IMR-90 (cell line): ENCODE data around the gene TBC1D30. TPM values are rescaled to one million over a fixed set of nuclear protein-coding genes. Genes with fewer than 3 reads are reported as not detected.

ENCODE experiments used
- ATAC-seq: fragments of 200-7000 bp; cut with Tn5 transposase; 2 replicates; pipeline ENCODE4 v1.9.1; 2020; ENCODE audit warnings: low read depth, mild to moderate bottlenecking, moderate library complexity
- BruUV-seq: library from RNA; stranded (reverse); fragments of 400-500 nt; replicated peaks from 2 replicates; lab custom pipeline; 2021; lab: Mats Ljungman, UMichigan
- CTCF ChIA-PET: fragments of 300-600 bp; formaldehyde crosslinking; extraction: SDS; loops from one replicate; lab custom pipeline; 2021; ENCODE audit warnings: antibody characterized with exemption; lab: Yijun Ruan, JAX
- POLR2A ChIA-PET: fragments of 300-600 bp; sonication (Branson Sonifier 250); formaldehyde crosslinking; loops from one replicate; lab custom pipeline; 2022; ENCODE audit warnings: antibody characterized with exemption; ENCODE audit not compliant: unreplicated experiment; lab: Charles Lee
- DNase-seq: peaks from one replicate; pipeline ENCODE4 v3.0.0; 2013
- H2AFZ ChIP-seq: replicated peaks from 2 replicates; pipeline ENCODE3; 2013; ENCODE audit warnings: low read length, mild to moderate bottlenecking; ENCODE audit not compliant: poor library complexity
- H2AK5ac ChIP-seq: 2 replicates; pipeline ENCODE4 v1.6.1; 2013; ENCODE audit warnings: low read depth, low read length, inconsistent platforms
- H2AK9ac ChIP-seq: replicated peaks from 2 replicates; pipeline ENCODE3; 2013; ENCODE audit warnings: mild to moderate bottlenecking, low read depth, low read length, moderate library complexity; ENCODE audit not compliant: poor library complexity
- H2BK120ac ChIP-seq: 2 replicates; pipeline ENCODE4 v1.6.1; 2013; ENCODE audit warnings: low read depth, low read length, inconsistent platforms
- H2BK15ac ChIP-seq: 3 replicates; pipeline ENCODE4 v1.6.1; 2013; ENCODE audit warnings: low read depth, low read length, inconsistent platforms
- H2BK20ac ChIP-seq: 2 replicates; pipeline ENCODE4 v1.6.1; 2013; ENCODE audit warnings: low read depth, mild to moderate bottlenecking, inconsistent platforms, low read length, moderate library complexity
- H2BK5ac ChIP-seq: 2 replicates; pipeline ENCODE4 v1.6.1; 2013; ENCODE audit warnings: mild to moderate bottlenecking, low read depth, low read length, inconsistent platforms; ENCODE audit not compliant: poor library complexity, severe bottlenecking
- H3K14ac ChIP-seq: replicated peaks from 2 replicates; pipeline ENCODE4 v1.6.1; 2013; ENCODE audit warnings: low read depth, low read length, inconsistent platforms
- H3K18ac ChIP-seq: 2 replicates; pipeline ENCODE4 v1.6.1; 2013; ENCODE audit warnings: low read depth, low read length, control low read depth
- H3K23ac ChIP-seq: 2 replicates; pipeline ENCODE4 v1.6.1; 2013; ENCODE audit warnings: low read depth, low read length, inconsistent platforms
- H3K27ac ChIP-seq: 2 replicates; pipeline ENCODE4 v1.5.1; 2013; ENCODE audit warnings: mild to moderate bottlenecking, control low read depth, low read length; ENCODE audit not compliant: insufficient read depth
- H3K27me3 ChIP-seq: 2 replicates; pipeline ENCODE4 v1.6.1; 2013; ENCODE audit warnings: low read length; ENCODE audit not compliant: control insufficient read depth, insufficient read depth
- H3K36me3 ChIP-seq: 2 replicates; pipeline ENCODE4 v1.6.1; 2013; ENCODE audit warnings: low read length, mixed read lengths; ENCODE audit not compliant: control insufficient read depth, insufficient read depth
- H3K4ac ChIP-seq: 2 replicates; pipeline ENCODE4 v1.6.1; 2013; ENCODE audit warnings: low read depth, low read length, inconsistent platforms
- H3K4me1 ChIP-seq: 2 replicates; pipeline ENCODE4 v1.6.1; 2013; ENCODE audit warnings: low read length, mixed read lengths; ENCODE audit not compliant: control insufficient read depth, insufficient read depth
- H3K4me2 ChIP-seq: 2 replicates; pipeline ENCODE4 v1.6.1; 2013; ENCODE audit warnings: low read depth, mild to moderate bottlenecking, control low read depth, low read length, moderate library complexity
- H3K4me3 ChIP-seq: 2 replicates; pipeline ENCODE4 v1.5.1; 2013; ENCODE audit warnings: low read depth, mild to moderate bottlenecking, control low read depth, low read length, moderate library complexity; ENCODE audit not compliant: insufficient read depth
- H3K56ac ChIP-seq: 2 replicates; pipeline ENCODE4 v1.6.1; 2013; ENCODE audit warnings: low read length, inconsistent platforms; ENCODE audit not compliant: insufficient read depth; ENCODE audit errors: extremely low read depth
- H3K79me1 ChIP-seq, 2 experiments: 2 replicates each; pipeline ENCODE4 v1.6.1; 2013; ENCODE audit warnings: low read length in 2 of 2, inconsistent platforms in 1 of 2, low read depth in 1 of 2
- H3K9ac ChIP-seq: 2 replicates; pipeline ENCODE4 v1.6.1; 2013; ENCODE audit warnings: low read depth, low read length, control low read depth
- H3K9me1 ChIP-seq: 2 replicates; pipeline ENCODE4 v1.6.1; 2013; ENCODE audit warnings: low read length, inconsistent platforms; ENCODE audit not compliant: insufficient read depth
- H3K9me3 ChIP-seq: 2 replicates; pipeline ENCODE4 v1.6.1; 2013; ENCODE audit warnings: low read length; ENCODE audit not compliant: control insufficient read depth, insufficient read depth
- H4K20me1 ChIP-seq: 2 replicates; pipeline ENCODE4 v1.6.1; 2013; ENCODE audit warnings: low read length, inconsistent platforms; ENCODE audit not compliant: insufficient read depth
- H4K5ac ChIP-seq: 2 replicates; pipeline ENCODE4 v1.6.1; 2013; ENCODE audit warnings: mild to moderate bottlenecking, low read depth, low read length, control low read depth
- H4K8ac ChIP-seq, 2 experiments: 2 replicates each; pipeline ENCODE4 v1.6.1; 2013; ENCODE audit warnings: low read depth in 2 of 2, low read length in 2 of 2, control low read depth in 1 of 2, inconsistent platforms in 1 of 2
- H4K91ac ChIP-seq: 2 replicates; pipeline ENCODE4 v1.6.1; 2013; ENCODE audit warnings: low read depth, low read length, inconsistent platforms; ENCODE audit not compliant: insufficient read depth
- CEBPB ChIP-seq: IDR thresholded peaks from 2 replicates; pipeline ENCODE4 v1.6.1; 2012; ENCODE audit warnings: low read depth, low read length, improper control_type of control experiment
- MAFK ChIP-seq: IDR thresholded peaks from 2 replicates; pipeline ENCODE4 v1.6.1; 2012; ENCODE audit warnings: low read depth, low read length, improper control_type of control experiment
- MXI1 ChIP-seq: IDR thresholded peaks from 2 replicates; pipeline ENCODE4 v1.6.1; 2012; ENCODE audit warnings: low read depth, mild to moderate bottlenecking, low read length, moderate library complexity, borderline replicate concordance
- NFE2L2 ChIP-seq: fragments of 150-350 bp; IDR thresholded peaks from 2 replicates; pipeline ENCODE4 v1.6.1; 2016; ENCODE audit warnings: low read depth, mild to moderate bottlenecking, low read length
- POLR2A ChIP-seq: IDR thresholded peaks from 2 replicates; pipeline ENCODE4 v1.6.1; 2012; ENCODE audit warnings: mild to moderate bottlenecking, low read depth, low read length
- RCOR1 ChIP-seq: IDR thresholded peaks from 2 replicates; pipeline ENCODE4 v1.6.1; 2012; ENCODE audit warnings: mild to moderate bottlenecking, low read length, improper control_type of control experiment; ENCODE audit not compliant: insufficient replicate concordance
- RFX5 ChIP-seq: IDR thresholded peaks from 2 replicates; pipeline ENCODE4 v1.8.0; 2012; ENCODE audit warnings: low read depth, mild to moderate bottlenecking, low read length, moderate library complexity
- USF2 ChIP-seq: fragments of 150-350 bp; IDR thresholded peaks from 2 replicates; pipeline ENCODE4 v1.6.1; 2017; ENCODE audit warnings: mild to moderate bottlenecking, antibody characterized with exemption, low read length, low read depth
- WGBS, 2 experiments: methylation state at CpG; one replicate each; pipeline versions ENCODE4 v1.1.5 to v1.1.7; 2013; ENCODE audit warnings: missing lambda C conversion rate in 2 of 2; ENCODE audit not compliant: insufficient read length in 1 of 2; ENCODE audit errors: extremely low coverage in 2 of 2; 5-methylcytosine and 5-hydroxymethylcytosine counted together
- dilution Hi-C: fragments of 300-500 bp; cut with HindIII; formaldehyde crosslinking; loops from one replicate; pipeline ENCODE4 v1.14.3; 2018; ENCODE audit warnings: low sequenced_read_pairs; ENCODE audit not compliant: unreplicated experiment
- in situ Hi-C: fragments of 300-500 bp; cut with MboI; formaldehyde crosslinking; loops from 3 replicates; pipeline ENCODE4 v1.14.3; 2019; ENCODE audit warnings: low sequenced_read_pairs, inconsistent platforms, mixed read lengths
- intact Hi-C: fragments of 100-400 bp; cut with micrococcal nuclease; formaldehyde crosslinking; loops from 2 replicates; pipeline ENCODE4 v1.10.0; 2022
- polyA plus RNA-seq, 3 experiments: library from polyadenylated mRNA; depleted of rRNA; stranded (reverse); fragments of >200 nt; gene quantifications; 2 replicates each; pipeline ENCODE4 v1.2.3, GENCODE V29; 2012; ENCODE audit warnings: low replicate concordance in 1 of 3
- total RNA-seq: library from RNA; depleted of rRNA; stranded (reverse); fragments of >200 nt; gene quantifications from 2 replicates; pipeline ENCODE4 v1.2.3, GENCODE V29; 2012
- TF ChIP-seq, protein P1 (sequence below): conservative IDR thresholded peaks from 2 replicates; pipeline ENCODE4 v1.5.1; 2012; ENCODE audit warnings: mild to moderate bottlenecking, low read depth, low read length, improper control_type of control experiment

Gene TBC1D30
- total and polyA plus RNA-seq, 2 of the 4 experiments (the other 2 are of a cell fraction): 0.18 to 0.24 TPM

GRCh38 chr12:64828713-64829112 lies 4.3 kb downstream of the TBC1D30 start:
- peaks cover 34% of the 10 kb centered on the region for H3K27me3 ChIP-seq
- no peak for DNase-seq

More at GRCh38 chr12:64828713-64829112, 4.3 kb downstream of the TBC1D30 start:
- Histone ChIP-seq H3K4me2 (no peak overlapping the region), H3K23ac (no peak overlapping the region), H2AK5ac (no peak overlapping the region), H3K9me3 (peaks cover 3% of the 10 kb centered on the region; the same call in 1 of the 2 replicates), H4K8ac (no peak overlapping the region), H3K56ac (no peak overlapping the region), H3K4me1 (no peaks in the 10 kb centered on the region), H2AFZ (no peak overlapping the region), H2BK20ac (no peak overlapping the region), H3K9me1 (no peaks in the 10 kb centered on the region), H2AK9ac (no peak overlapping the region), H3K14ac (no peak overlapping the region), H3K9ac (no peak overlapping the region), H3K36me3 (no peaks in the 10 kb centered on the region), H3K27ac (no peak overlapping the region), H3K4ac (no peak overlapping the region), H4K5ac (no peak overlapping the region), H3K18ac (no peak overlapping the region), H2BK5ac (no peak overlapping the region), H3K4me3 (no peak overlapping the region), H2BK15ac (no peak overlapping the region), H4K20me1 (no peaks in the 10 kb centered on the region), H3K79me1 (no peaks in the 10 kb centered on the region), H4K91ac (no peak overlapping the region), H2BK120ac (no peak overlapping the region)
- TF ChIP-seq MAFK: no peak
- no peak for TF ChIP-seq CEBPB
- no peak for TF ChIP-seq RCOR1
- TF ChIP-seq RFX5: no peak
- TF ChIP-seq USF2: no peak
- TF ChIP-seq POLR2A: no peak
- TF ChIP-seq NFE2L2: no peak
- TF ChIP-seq, protein P1, sequence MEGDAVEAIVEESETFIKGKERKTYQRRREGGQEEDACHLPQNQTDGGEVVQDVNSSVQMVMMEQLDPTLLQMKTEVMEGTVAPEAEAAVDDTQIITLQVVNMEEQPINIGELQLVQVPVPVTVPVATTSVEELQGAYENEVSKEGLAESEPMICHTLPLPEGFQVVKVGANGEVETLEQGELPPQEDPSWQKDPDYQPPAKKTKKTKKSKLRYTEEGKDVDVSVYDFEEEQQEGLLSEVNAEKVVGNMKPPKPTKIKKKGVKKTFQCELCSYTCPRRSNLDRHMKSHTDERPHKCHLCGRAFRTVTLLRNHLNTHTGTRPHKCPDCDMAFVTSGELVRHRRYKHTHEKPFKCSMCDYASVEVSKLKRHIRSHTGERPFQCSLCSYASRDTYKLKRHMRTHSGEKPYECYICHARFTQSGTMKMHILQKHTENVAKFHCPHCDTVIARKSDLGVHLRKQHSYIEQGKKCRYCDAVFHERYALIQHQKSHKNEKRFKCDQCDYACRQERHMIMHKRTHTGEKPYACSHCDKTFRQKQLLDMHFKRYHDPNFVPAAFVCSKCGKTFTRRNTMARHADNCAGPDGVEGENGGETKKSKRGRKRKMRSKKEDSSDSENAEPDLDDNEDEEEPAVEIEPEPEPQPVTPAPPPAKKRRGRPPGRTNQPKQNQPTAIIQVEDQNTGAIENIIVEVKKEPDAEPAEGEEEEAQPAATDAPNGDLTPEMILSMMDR: no peak
- TF ChIP-seq MXI1: no peak
- intact Hi-C loops: no loop called here
- in situ Hi-C loops: no loop called here
- 43 to 100% methylated on average over 1 of the region's 6 CpGs for WGBS, 2 experiments
- no peak for ATAC-seq
- dilution Hi-C loops: no loop called here
- BruUV-seq: no TSS peak
- POLR2A ChIA-PET: no interaction called here
- CTCF ChIA-PET: interaction anchor here (0.6 kb wide), 1 partner anchor 1501 kb away, joined by 4 read pairs; no protein-coding TSS in a partner anchor
